ENCODE data around the gene DHH. TPM values are rescaled to one million over a fixed set of nuclear protein-coding genes. Genes with fewer than 3 reads are reported as not detected.
A peak's percentile ranks its signal among the peaks of the same experiment; 100 is the strongest.

DHH gene
- total RNA-seq, 1 donor from 2014 or later, result 0.46 TPM

DNA sequence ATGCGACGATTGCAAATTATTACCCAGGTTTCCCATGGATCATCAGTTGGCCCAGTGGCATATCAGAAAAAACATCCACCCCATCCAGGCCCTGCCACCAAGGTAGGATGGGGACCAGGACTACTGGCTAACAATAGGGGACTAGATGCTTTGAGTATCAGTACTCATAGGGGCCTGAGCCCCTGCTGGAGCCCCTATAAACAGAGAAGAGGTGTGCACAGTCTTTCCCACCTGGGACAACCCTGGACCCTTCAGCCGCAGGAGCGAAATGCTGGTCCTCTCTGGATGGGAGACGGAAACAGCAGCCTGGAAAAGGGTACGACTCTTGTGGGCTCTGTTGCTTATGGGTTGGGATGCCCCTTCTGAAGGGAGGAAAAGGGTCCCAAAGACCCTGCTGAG lies 5.7 kb downstream of the DHH start:
- peaks cover 22% of the 10 kb centered on the region for H3K27me3 Mint-ChIP-seq (ENCODE audit: unreplicated experiment)
- no peak overlapping the region for H3K27ac Mint-ChIP-seq (ENCODE audit: unreplicated experiment)
- DNase-seq (ENCODE audit: low spot score), result no peak
- H3K4me3 Mint-ChIP-seq (ENCODE audit: unreplicated experiment), result no peak overlapping the region
- peaks cover 39% of the 10 kb centered on the region for H3K4me1 Mint-ChIP-seq (ENCODE audit: unreplicated experiment)
- H3K36me3 Mint-ChIP-seq (ENCODE audit: low read depth, unreplicated experiment), result no peaks in the 10 kb centered on the region
- TF ChIP-seq, protein P1, sequence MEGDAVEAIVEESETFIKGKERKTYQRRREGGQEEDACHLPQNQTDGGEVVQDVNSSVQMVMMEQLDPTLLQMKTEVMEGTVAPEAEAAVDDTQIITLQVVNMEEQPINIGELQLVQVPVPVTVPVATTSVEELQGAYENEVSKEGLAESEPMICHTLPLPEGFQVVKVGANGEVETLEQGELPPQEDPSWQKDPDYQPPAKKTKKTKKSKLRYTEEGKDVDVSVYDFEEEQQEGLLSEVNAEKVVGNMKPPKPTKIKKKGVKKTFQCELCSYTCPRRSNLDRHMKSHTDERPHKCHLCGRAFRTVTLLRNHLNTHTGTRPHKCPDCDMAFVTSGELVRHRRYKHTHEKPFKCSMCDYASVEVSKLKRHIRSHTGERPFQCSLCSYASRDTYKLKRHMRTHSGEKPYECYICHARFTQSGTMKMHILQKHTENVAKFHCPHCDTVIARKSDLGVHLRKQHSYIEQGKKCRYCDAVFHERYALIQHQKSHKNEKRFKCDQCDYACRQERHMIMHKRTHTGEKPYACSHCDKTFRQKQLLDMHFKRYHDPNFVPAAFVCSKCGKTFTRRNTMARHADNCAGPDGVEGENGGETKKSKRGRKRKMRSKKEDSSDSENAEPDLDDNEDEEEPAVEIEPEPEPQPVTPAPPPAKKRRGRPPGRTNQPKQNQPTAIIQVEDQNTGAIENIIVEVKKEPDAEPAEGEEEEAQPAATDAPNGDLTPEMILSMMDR (IDR thresholded peaks at IDR 0.05; ENCODE audit: unreplicated experiment), result no peak
- no peaks in the 10 kb centered on the region for H3K9me3 Mint-ChIP-seq (ENCODE audit: unreplicated experiment)

DNA sequence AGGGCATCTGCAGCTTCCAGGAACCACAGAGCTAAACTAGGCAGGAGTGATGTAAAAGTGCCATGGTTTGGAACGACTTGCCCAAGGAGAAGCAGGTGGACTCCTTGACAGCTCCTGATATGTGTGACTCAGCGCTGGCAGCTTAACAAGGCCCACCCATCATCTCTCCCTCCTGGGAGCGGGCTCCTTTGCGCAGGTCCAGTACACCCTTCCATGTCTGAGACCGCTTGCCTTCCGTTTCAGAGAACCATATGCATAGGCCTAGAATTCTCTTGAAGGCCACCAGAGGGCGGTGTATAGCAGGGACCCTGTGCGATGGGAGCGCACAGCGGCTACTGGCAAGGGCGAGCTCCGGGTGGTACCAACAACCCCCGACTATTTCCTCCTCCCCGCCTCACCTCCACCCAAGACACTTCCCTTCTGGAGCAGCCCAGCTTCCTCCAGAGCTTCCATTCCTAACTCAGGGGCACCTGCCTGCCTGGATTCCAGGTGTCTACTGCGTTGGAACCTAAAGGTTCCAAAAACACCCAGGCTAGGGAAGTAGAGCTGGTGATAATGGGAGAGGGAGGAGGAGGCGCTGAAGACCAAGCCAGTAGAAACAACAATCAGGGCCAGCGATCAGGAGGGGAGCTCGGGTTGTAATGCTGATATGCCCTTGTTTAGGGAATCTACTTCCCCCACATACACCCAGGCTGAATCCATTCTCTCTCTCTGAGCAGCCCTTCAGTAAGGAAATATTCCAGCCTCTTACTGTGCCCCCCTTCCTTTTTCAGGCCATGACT lies 6.3 kb downstream of the DHH start:
- peak; percentile 75 for DNase-seq (ENCODE audit: low spot score)
- Mint-ChIP-seq H3K9me3 (ENCODE audit: unreplicated experiment) (no peaks in the 10 kb centered on the region), H3K27ac (ENCODE audit: unreplicated experiment) (no peak overlapping the region), H3K36me3 (ENCODE audit: low read depth, unreplicated experiment) (no peaks in the 10 kb centered on the region), H3K4me1 (ENCODE audit: unreplicated experiment) (peaks cover 33% of the 10 kb centered on the region), H3K27me3 (ENCODE audit: unreplicated experiment) (peaks cover 19% of the 10 kb centered on the region), H3K4me3 (ENCODE audit: unreplicated experiment) (peak overlapping the region; percentile 32)
- TF ChIP-seq, protein P1 (IDR thresholded peaks at IDR 0.05; ENCODE audit: unreplicated experiment), result peak; percentile 74

DNA sequence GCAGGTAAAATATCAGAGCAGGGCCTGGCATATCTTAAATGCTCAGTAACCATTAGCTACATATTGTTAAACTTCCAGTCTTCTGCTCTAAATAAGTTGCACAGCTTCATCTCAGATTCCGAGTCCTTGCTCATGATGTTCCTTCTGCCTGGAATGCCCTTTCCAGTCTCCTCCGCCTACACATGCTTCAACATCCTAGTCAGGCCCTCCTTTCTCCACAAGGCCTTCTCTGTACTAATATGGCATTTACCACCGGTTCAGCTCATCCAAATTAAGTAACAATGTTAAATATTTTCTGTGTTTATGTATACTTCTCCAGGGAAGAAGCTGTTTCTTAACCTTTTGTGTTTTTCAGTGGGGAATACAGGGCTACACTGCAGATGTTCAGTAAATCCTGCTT lies 8.5 kb downstream of the DHH start:
- Mint-ChIP-seq H3K4me3 (ENCODE audit: unreplicated experiment) (no peak overlapping the region), H3K27me3 (ENCODE audit: unreplicated experiment) (peaks cover 14% of the 10 kb centered on the region)

DNA sequence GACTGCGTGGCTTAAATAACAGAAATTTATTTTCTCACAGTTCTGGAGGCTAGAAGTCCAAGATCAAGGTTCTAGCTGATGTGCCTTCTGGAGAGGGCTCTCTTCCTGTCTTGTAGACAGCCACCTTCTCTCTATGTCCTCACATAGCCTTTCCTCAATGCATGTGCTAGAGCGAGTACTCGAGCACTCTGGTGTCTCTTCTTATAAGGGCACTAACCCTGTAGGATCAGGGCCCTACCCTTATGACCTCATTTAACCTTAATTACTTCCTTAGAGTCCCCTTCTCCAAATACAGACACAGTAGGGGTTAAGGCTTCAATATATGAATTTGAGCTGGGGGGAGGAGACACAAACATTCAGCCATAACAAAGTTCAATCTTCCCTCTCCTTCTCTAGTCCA lies 10.2 kb downstream of the DHH start:
- no peak overlapping the region for H3K27ac Mint-ChIP-seq (ENCODE audit: unreplicated experiment)
- H3K9me3 Mint-ChIP-seq (ENCODE audit: unreplicated experiment), result no peaks in the 10 kb centered on the region
- TF ChIP-seq, protein P1 (IDR thresholded peaks at IDR 0.05; ENCODE audit: unreplicated experiment), result no peak
- peaks cover 9% of the 10 kb centered on the region for H3K4me1 Mint-ChIP-seq (ENCODE audit: unreplicated experiment)
- no peaks in the 10 kb centered on the region for H3K36me3 Mint-ChIP-seq (ENCODE audit: low read depth, unreplicated experiment)
- H3K27me3 Mint-ChIP-seq (ENCODE audit: unreplicated experiment), result peaks cover 11% of the 10 kb centered on the region
- H3K4me3 Mint-ChIP-seq (ENCODE audit: unreplicated experiment), result no peak overlapping the region
- no peak for DNase-seq (ENCODE audit: low spot score)

More for the DNA sequence above, 8.5 kb downstream of the DHH start:
- no peak overlapping the region for H3K27ac Mint-ChIP-seq (ENCODE audit: unreplicated experiment)
- TF ChIP-seq, protein P1 (IDR thresholded peaks at IDR 0.05; ENCODE audit: unreplicated experiment), result no peak
- H3K9me3 Mint-ChIP-seq (ENCODE audit: unreplicated experiment), result no peaks in the 10 kb centered on the region
- DNase-seq (ENCODE audit: low spot score), result no peak
- H3K4me1 Mint-ChIP-seq (ENCODE audit: unreplicated experiment), result peaks cover 18% of the 10 kb centered on the region
- no peaks in the 10 kb centered on the region for H3K36me3 Mint-ChIP-seq (ENCODE audit: low read depth, unreplicated experiment)

DNA sequence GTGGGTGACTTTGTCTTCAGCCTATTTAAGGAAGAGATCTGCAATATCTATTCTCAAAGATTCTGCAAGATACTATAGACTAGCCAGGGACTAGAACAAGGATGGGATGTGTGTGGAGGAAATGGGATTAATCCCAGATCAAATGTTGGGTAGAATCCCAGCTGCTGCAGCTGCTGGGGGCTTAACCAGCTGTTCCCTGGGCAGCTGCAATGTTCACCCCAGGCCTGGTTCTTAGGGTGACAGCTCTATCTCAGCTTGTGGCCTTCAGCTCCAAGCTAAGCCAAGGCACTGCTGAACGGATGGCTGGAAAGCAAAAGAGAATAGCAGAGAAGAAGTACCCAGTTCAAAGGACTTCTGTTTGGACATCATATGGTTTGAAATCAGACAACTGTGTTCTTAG lies 14.8 kb downstream of the DHH start:
- no peak for DNase-seq (ENCODE audit: low spot score)
- no peaks in the 10 kb centered on the region for H3K4me1 Mint-ChIP-seq (ENCODE audit: unreplicated experiment)
- no peak overlapping the region for H3K4me3 Mint-ChIP-seq (ENCODE audit: unreplicated experiment)
- no peaks in the 10 kb centered on the region for H3K36me3 Mint-ChIP-seq (ENCODE audit: low read depth, unreplicated experiment)
- H3K27me3 Mint-ChIP-seq (ENCODE audit: unreplicated experiment), result peaks cover 3% of the 10 kb centered on the region
- TF ChIP-seq, protein P1 (IDR thresholded peaks at IDR 0.05; ENCODE audit: unreplicated experiment), result no peak
- no peak overlapping the region for H3K27ac Mint-ChIP-seq (ENCODE audit: unreplicated experiment)
- no peaks in the 10 kb centered on the region for H3K9me3 Mint-ChIP-seq (ENCODE audit: unreplicated experiment)

All from endothelial cell (in vitro differentiated cells).